ENCODE data around the gene C6orf136. TPM values are rescaled to one million over a fixed set of nuclear protein-coding genes. Genes with fewer than 3 reads are reported as not detected.
A peak's percentile ranks its signal among the peaks of the same experiment; 100 is the strongest.

C6orf136 gene
- polyA plus RNA-seq, 4 donors, result 18.1 to 28.9 (median 24.8) TPM

GRCh38 chr6:30685157-30686008, 38.5 kb downstream of the C6orf136 start:
- no peak for DNase-seq (ENCODE audit: low read depth in 4 of 4, low spot score in 2 of 4)

GRCh38 chr6:30686009-30686907, 39.3 kb downstream of the C6orf136 start, which contains the start of gene PPP1R18:
Gene PPP1R18, minus strand, starts transcription at chr6:30686645. Its CDS starts 627 bp downstream, at chr6:30686018.
- no peak for DNase-seq (ENCODE audit: low read depth in 4 of 4, low spot score in 2 of 4)

GRCh38 chr6:30686908-30687658, 40.1 kb downstream of the C6orf136 start:
- DNase-seq (ENCODE audit: low read depth in 4 of 4, low spot score in 2 of 4), result peak; percentile 75 to 87 (median 80)

GRCh38 chr6:30687659-30688431, 40.9 kb downstream of the C6orf136 start:
- DNase-seq (ENCODE audit: low read depth in 4 of 4, low spot score in 2 of 4), result no peak

- DNase-seq (ENCODE audit: low read depth in 4 of 4, low spot score in 2 of 4), result no peak
Measured at GRCh38 chr6:30688569-30688968, 41.6 kb downstream of the C6orf136 start.

- no peak for DNase-seq (ENCODE audit: low read depth in 4 of 4, low spot score in 2 of 4)
Measured at GRCh38 chr6:30689022-30689865, 42.3 kb downstream of the C6orf136 start.

- no peak for DNase-seq (ENCODE audit: low read depth in 4 of 4, low spot score in 2 of 4)
Measured at GRCh38 chr6:30689985-30690384, 43.1 kb downstream of the C6orf136 start.

GRCh38 chr6:30690403-30691207, 43.7 kb downstream of the C6orf136 start, which contains the start of gene NRM:
Gene NRM, minus strand, starts transcription at chr6:30690984. Its CDS starts 10 bp downstream, at chr6:30690974.
- DNase-seq (ENCODE audit: low read depth in 4 of 4, low spot score in 2 of 4), result peak; percentile 79 to 93 (median 86)

- DNase-seq (ENCODE audit: low read depth in 4 of 4, low spot score in 2 of 4), result no peak
Measured at GRCh38 chr6:30691208-30691847, 44.4 kb downstream of the C6orf136 start.

GRCh38 chr6:30696432-30696831, 49.5 kb downstream of the C6orf136 start:
- DNase-seq (ENCODE audit: low read depth in 4 of 4, low spot score in 2 of 4), result no peak

- no peak for DNase-seq (ENCODE audit: low read depth in 4 of 4, low spot score in 2 of 4)
Measured at GRCh38 chr6:30700340-30700739, 53.4 kb downstream of the C6orf136 start.

Other genes starting within 250 kb of the C6orf136 start
- 100 to 1,000 TPM in 3 of 4 donors, 10 to 100 TPM in 1; 94.3 to 137 (median 116) TPM for gene HLA-E, start 157.6 kb upstream of the C6orf136 start, polyA plus RNA-seq (ENCODE audit: insufficient read length in 4 of 4)
- gene GNL1, start 90.6 kb upstream of the C6orf136 start, polyA plus RNA-seq (ENCODE audit: insufficient read length in 4 of 4), result 100 to 1,000 TPM in 2 of 4 donors, 10 to 100 TPM in 2; 82.4 to 106 (median 101) TPM
- 10 to 100 TPM; 26.7 to 41.2 (median 34.1) TPM for gene PRR3, start 89.8 kb upstream of the C6orf136 start, polyA plus RNA-seq (ENCODE audit: insufficient read length in 4 of 4)
- gene ABCF1, start 75.7 kb upstream of the C6orf136 start, polyA plus RNA-seq (ENCODE audit: insufficient read length in 4 of 4), result 10 to 100 TPM; 66.8 to 79.0 (median 71.5) TPM
- 10 to 100 TPM; 48.9 to 65.6 (median 52.5) TPM for gene PPP1R10, start 29.9 kb upstream of the C6orf136 start, polyA plus RNA-seq (ENCODE audit: insufficient read length in 4 of 4)
- 10 to 100 TPM; 58.9 to 66.8 (median 62.2) TPM for gene MRPS18B, start 29.3 kb upstream of the C6orf136 start, polyA plus RNA-seq (ENCODE audit: insufficient read length in 4 of 4)
- gene ATAT1, start 20.3 kb upstream of the C6orf136 start, polyA plus RNA-seq (ENCODE audit: insufficient read length in 4 of 4), result 10 to 100 TPM; 26.8 to 67.5 (median 48.3) TPM
- 10 to 100 TPM; 38.7 to 54.4 (median 44.6) TPM for gene DHX16, start 25.9 kb downstream of the C6orf136 start, polyA plus RNA-seq (ENCODE audit: insufficient read length in 4 of 4)
- gene PPP1R18, start 39.5 kb downstream of the C6orf136 start, polyA plus RNA-seq (ENCODE audit: insufficient read length in 4 of 4), result 10 to 100 TPM; 32.3 to 40.7 (median 37.6) TPM
- gene NRM, start 43.9 kb downstream of the C6orf136 start, polyA plus RNA-seq (ENCODE audit: insufficient read length in 4 of 4), result 10 to 100 TPM; 30.0 to 44.4 (median 36.6) TPM
- gene MDC1, start 70.1 kb downstream of the C6orf136 start, polyA plus RNA-seq (ENCODE audit: insufficient read length in 4 of 4), result 10 to 100 TPM; 32.7 to 55.5 (median 43.6) TPM
- gene TUBB, start 73.2 kb downstream of the C6orf136 start, polyA plus RNA-seq (ENCODE audit: insufficient read length in 4 of 4), result 1,000 to 10,000 TPM; 1,069 to 1,330 (median 1,244) TPM
- 100 to 1,000 TPM; 141 to 148 (median 146) TPM for gene FLOT1, start 95.6 kb downstream of the C6orf136 start, polyA plus RNA-seq (ENCODE audit: insufficient read length in 4 of 4)
- gene IER3, start 97.4 kb downstream of the C6orf136 start, polyA plus RNA-seq (ENCODE audit: insufficient read length in 4 of 4), result 10 to 100 TPM; 19.0 to 29.8 (median 22.9) TPM
- gene DDR1, start 237.4 kb downstream of the C6orf136 start, polyA plus RNA-seq (ENCODE audit: insufficient read length in 4 of 4), result 100 to 1,000 TPM; 141 to 222 (median 177) TPM

Measured in left renal cortex interstitium (tissue), 4 donors.